OCI-LY7 (cell line): ENCODE data around the gene RNU6-9.

Source experiments
- CTCF ChIP-seq: fragments of 200-600 bp; sonication (generic); conservative IDR thresholded peaks from 2 replicates; pipeline ENCODE4 v1.5.1; 2014; ENCODE audit warnings: mild to moderate bottlenecking, antibody characterized with exemption, low read length, moderate library complexity, mixed read lengths
- EZH2phosphoT487 ChIP-seq: fragments of 200-600 bp; sonication (generic); IDR thresholded peaks from 2 replicates; pipeline ENCODE4 v1.6.1; 2018; ENCODE audit warnings: low read depth, borderline replicate concordance, mild to moderate bottlenecking, mixed run types, antibody characterized with exemption, low read length, moderate library complexity, mixed read lengths

GRCh38 chr19:903266-903797 lies 10.0 kb downstream of the RNU6-9 start:
- TF ChIP-seq CTCF (no peak), EZH2phosphoT487 (no peak)
